Measurements from ENCODE around the gene ASB15.

Gene ASB15

DNA sequence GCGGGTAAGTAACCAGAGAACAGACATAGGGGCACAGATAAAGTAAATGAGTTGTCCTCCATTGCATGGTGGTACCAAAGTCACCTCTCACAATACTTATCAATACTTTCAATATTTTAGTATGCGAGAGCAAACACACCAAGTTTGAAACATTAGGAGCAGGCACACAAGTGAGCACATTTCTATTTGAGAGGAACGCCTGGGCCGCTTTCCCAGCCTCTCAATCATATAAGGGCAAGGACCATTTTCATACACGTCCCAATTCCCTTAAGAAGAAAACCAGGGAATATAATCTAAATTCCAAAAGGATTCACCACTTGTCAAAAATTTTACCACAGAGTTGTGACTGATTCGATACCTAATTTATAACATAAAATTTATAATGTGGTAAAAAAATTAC is 61.6 kb downstream of the ASB15 start:
- no peak for DNase-seq (ENCODE audit: low read depth)

DNA sequence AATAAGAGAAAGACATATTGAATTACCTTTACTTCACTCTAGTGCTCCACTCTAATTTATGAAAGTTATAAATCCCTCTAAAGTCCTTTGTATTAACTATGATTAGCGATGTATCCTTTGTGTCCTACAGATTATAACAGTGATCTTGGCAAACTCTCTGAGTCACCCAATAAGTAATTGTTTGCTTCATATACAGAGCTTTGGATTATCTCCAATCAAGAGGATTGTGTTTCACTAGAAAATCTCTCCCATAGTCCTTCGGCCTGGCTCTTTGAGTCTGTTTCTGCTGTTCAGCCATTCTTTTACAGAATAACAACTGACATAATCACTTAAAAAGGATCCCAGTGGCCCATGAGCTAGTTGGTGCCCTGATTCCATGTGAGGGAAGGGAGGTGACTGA is 63.5 kb downstream of the ASB15 start:
- DNase-seq (ENCODE audit: low read depth): peak; percentile 43

DNA sequence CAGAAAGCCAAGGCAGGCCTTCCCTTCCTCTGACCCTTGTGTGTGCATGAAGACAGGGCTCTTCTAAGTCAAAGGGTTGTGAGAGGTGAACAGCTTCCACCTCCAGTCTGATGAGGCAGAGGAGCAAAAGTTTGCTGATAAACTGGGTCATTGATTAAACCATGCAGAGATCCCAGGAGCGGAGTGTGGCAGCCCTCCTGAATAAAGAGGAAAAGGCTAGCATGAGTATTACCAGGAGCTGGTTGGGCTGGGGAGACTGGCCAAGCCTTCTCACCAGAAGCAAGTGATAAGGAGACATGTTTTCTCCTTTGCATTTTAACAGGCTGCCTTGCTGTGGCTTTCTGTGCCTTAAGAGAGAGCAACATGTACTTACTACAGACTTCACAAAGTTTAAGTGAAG is 64.3 kb downstream of the ASB15 start:
- DNase-seq (ENCODE audit: low read depth): no peak

DNA sequence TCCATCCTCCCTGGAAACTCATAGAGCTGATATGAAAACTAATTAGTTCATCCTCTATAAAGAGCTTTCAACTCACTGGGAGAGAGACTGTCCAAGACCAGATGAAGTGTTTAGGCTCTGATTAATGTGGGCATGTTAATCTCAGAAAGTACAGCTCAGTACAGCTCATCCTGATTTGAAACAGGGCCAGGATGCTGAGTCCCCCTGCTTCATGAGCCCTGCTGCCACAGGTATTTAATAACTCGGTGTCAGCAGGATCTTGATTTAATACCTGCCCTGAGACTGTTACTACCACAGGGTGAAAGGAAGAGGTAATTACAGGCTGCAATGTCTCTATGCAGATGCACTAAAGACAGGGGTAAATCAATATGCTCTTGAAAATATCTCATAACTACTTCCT is 64.9 kb downstream of the ASB15 start:
- no peak for DNase-seq (ENCODE audit: low read depth)

DNA sequence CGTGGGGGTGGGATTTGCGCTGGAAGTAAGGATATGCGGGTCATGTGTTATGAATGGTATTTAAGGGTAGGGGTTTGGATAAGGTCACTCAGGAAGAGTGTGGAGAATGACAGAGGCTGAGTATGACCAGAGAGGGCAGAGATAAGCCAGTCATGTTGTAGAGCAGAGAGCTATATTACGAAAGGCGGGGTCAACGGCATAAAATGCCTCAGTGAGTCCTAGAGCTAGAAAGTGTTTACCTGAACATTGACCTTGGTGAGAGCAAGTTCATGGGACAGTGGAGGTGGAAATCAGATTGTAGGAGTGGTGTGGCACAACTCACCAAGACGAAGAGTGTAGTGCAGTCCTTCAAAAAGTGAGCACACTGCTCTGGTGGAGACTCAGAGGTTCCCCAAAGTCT is 67.9 kb downstream of the ASB15 start:
- DNase-seq (ENCODE audit: low read depth): no peak

DNA sequence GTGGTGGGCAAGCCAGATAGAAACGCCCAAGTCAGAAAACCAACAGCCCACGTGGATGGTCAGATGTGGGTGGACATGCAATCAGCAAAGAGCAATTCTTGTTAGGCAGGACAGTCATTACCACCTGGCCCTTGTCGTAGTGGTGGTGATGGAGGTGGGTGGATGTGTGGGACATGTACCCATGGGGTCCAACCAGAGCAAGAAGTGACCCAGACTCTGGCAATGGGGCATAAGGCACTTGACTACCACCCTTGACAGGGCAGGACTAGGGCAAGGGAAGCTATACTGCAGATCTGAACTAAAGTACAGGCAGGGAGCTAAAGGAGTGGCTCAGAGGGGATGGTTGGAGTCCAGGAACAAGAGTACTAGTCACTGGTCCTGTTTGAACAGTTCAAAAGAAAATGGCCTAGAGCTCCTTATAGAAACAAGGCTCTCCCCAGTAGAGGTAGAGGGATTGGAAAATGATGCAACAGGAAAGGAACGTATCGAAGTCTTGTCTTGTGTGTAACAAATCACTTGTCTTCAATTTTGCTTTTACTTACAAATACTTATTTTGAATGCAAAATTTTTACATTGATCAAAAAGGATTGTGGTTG is 71.6 kb downstream of the ASB15 start:
- DNase-seq (ENCODE audit: low read depth): no peak

DNA sequence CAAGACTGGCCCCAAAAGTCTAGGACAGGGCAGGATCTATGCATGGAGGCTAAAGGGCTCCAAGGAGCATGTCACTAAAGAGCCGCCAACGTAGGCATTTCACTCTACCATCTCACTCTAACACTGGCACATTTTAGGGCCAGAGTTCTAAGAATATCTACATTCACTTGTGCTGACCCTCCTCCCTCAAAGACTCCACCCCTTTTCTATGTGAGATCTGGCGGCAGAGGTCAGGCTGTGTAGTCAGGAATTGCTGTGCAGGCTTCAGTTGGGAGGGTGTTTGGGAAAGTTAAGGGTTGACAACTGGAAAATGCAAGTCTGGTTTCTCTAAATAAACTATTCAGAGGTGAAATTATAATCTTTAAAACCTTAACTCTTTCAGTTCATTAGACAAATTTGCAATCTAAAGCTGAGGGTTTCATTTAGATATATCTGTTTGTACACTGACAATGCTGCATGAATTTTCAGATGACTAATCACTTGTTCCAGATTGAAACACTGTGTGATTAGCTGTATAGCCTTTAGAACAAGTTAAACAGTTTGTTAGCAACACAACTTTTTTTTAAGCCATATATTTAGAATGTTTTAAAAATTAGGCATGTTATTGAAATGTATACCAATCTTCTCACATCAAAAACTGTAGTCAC is 72.3 kb downstream of the ASB15 start:
- DNase-seq (ENCODE audit: low read depth): no peak

DNA sequence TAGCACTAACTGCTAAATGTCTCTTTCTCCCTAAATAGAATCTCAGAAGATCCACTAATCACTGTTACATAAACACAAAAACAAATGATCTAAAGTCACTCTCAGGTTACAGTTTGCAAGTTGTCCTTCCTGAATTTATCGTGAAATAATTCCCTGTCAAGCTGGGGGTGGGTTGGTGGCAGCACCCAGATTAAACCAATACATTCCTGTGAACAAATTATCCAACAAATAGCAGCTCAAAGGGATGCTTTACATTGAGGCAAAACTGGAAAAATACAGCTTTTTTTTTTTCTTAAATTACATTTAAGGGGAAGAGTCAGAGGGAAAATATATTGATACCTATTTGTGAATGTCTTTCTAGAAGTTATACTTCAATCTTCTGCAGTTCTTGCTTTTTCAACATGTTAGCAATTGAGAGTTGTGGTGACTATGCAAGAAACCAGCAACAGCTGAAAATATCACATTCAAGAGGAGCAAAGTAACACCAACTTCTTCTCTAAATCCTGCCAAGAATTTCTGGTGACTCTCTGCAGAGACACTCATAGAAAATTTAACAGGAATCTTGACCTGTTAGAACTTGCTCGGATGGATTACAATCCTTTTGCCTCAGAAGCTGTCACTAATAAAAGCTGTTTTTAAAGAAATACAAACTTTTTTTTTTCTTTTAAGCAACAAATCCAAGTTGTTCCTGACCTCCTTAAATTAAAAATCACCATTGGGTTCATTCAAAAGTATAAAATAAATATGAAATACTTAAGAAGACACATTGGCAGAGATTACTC is 73.0 kb downstream of the ASB15 start:
- DNase-seq (ENCODE audit: low read depth): peak; percentile 38

DNA sequence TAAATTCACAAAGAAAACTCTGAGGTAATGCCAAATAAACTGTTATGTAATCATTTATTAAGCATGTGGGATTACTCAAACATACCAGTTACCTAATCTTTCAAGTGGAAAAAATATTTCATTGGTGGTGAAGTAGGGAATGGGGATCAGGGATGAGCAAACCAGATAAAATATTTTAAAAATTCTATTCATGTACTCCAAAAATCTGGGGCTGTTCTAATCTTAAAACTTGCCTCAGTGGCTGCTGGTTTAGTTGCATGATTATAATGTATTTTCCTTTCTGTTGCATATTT is 73.5 kb downstream of the ASB15 start:
- DNase-seq (ENCODE audit: low read depth): peak; percentile 62

DNA sequence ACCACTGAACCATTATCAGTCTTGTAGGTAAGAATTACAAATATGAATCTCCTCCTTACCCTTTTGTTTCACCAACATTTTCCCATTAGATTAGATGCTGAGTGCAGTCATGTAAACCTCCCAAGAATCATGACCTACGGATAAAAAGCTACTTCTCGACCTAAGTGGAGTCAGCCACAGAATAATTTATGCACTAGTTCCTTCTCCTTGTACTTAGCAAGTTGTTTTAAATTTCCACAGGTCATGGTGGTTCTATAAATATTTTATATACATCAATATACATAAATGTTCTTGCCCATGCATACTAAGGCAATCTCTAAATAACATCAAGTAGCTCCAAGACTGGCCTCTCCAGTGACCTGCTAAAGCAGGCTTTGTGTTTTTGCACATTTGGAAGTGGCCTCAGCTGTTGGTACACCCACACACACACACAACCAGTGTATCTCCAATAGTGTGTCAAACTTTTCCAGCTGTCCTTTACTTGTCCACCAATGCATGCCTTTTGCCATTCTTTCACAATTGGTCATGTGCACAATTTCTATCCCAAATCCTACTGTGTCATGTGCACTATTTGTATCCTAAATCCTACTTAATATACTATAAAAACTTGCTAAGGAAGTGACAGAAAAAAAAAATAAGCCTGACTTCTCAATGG is 75.6 kb downstream of the ASB15 start:
- no peak for DNase-seq (ENCODE audit: low read depth)

DNA sequence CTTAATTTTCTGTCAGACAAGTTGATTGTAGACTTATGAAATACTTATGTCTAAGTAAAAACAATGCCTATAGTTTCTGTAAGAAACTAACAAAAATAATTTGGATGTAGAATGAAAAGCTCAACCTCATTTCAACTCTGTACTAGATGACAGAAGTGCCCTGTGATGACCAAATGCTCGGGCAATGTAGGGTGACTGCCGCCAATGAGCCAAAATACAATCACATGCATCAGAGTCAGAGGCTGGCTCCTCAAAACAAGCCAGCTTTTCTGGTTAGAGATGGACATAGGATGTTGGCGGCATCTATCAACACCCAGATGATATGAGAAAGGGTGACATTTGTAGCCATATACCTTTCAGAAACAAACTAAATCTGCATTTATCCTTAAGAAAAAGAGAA is 78.0 kb downstream of the ASB15 start:
- no peak for DNase-seq (ENCODE audit: low read depth)

DNA sequence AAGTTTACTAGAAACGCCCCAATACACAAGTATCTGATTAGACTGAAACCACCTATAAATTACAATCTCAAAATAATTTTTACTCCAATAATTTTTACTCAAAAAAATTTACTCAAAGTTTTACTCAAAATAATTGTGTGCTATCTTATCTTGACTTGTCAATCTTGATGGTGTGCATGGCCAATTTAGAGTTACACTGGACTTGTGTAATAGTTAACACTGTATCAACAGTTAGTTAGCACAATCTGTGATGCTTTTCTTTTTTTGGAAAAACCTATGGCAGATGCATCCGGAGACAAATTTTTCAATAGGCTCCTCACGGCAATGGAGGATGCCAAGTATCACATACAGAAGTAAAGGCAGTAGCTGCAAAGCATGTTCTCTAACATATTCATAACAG is 79.0 kb downstream of the ASB15 start:
- DNase-seq (ENCODE audit: low read depth): no peak

DNA sequence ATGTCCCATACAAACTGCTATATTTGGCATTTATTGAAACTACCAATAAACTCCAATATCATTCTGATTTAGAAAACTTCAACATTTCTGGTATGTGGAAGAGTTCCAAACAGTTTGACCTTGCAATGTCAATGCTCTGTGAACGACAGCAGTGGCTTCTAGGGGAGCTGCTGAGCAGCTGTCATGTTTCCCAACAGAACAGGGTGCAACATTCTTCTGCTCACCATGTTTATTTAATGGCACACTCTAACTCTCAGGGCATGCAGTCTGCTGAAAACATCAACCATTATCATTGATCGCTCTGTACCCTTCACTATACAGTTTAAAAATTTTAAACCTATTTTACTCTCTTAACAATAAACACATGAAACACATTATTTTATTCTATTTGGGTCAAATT is 79.9 kb downstream of the ASB15 start:
- DNase-seq (ENCODE audit: low read depth): no peak

DNA sequence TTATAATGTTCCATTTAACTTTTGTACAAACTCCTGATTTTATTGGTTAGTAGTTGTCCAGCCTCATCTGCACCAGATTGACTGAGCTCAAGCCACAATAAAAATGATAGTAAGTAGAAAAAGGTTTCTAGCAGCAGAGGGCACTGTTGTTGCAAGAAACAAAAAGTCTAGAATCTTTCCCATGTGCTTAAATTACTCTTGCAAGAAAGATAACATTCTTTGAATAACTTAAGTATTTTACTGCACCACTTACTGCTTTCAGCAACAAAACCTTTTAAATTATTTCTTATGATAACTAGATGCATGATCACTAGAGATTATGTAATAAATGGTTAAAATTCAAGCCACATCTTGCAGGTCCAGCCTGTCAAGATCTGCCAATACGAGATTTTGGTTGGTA is 81.1 kb downstream of the ASB15 start:
- DNase-seq (ENCODE audit: low read depth): peak; percentile 78

DNA sequence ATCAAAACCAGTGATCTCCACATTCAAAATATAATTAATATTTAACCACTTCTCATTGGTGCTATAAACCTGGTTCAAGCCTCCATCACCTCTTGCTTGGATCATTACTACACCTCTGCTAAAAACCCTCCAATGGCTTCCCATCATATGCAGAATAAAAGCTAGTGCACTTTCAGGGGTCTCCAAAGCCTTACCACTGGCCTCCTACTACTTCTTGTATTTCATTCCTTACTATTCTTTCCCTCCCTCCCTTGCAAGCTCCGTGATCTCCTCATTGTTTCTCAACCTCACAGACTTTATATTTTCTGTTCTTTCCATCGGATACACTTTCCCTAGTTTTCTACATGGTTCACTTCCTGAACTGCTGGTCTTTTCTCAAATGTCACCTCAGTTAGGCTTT is 85.5 kb downstream of the ASB15 start:
- no peak for DNase-seq (ENCODE audit: low read depth)

DNA sequence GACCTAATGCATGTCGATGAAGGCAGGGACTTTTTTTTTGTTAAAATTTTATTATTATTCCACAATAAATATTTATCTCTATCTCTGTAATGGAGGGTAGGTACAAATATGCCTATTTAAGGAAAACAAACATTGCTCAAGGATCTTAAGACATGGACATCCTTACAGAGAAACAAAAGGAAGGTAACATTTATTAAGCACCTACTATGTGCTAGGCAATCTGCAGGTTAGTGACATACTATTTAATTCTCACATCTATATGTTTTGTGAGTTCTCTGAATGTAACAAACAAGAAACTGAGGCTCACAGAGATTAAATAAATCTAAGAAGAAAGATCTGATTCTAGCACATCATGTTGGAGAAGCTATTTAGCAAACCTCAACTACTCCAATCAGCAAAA is 86.1 kb downstream of the ASB15 start:
- no peak for DNase-seq (ENCODE audit: low read depth)

Data from iris pigment epithelial cell (primary cell).